Measurements from ENCODE around the gene FGF4. TPM values are rescaled to one million over a fixed set of nuclear protein-coding genes. Genes with fewer than 3 reads are reported as not detected.

Gene FGF4, protein sequence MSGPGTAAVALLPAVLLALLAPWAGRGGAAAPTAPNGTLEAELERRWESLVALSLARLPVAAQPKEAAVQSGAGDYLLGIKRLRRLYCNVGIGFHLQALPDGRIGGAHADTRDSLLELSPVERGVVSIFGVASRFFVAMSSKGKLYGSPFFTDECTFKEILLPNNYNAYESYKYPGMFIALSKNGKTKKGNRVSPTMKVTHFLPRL
- total RNA-seq: not detected
- polyA plus RNA-seq: not detected
- long read RNA-seq, donor 1: 0 reads
- long read RNA-seq, donor 2: 0 reads
- long read RNA-seq, donor 3: 0 reads
- long read RNA-seq, donor 4: 0 reads
- long read RNA-seq, donor 5: 0 reads
- long read RNA-seq, donor 6: 0 reads
- long read RNA-seq, donor 7: 0 reads
- long read RNA-seq, donor 8: 0 reads
- long read RNA-seq, donor 9: 0 reads
- long read RNA-seq, donor 10: 0 reads

DNA sequence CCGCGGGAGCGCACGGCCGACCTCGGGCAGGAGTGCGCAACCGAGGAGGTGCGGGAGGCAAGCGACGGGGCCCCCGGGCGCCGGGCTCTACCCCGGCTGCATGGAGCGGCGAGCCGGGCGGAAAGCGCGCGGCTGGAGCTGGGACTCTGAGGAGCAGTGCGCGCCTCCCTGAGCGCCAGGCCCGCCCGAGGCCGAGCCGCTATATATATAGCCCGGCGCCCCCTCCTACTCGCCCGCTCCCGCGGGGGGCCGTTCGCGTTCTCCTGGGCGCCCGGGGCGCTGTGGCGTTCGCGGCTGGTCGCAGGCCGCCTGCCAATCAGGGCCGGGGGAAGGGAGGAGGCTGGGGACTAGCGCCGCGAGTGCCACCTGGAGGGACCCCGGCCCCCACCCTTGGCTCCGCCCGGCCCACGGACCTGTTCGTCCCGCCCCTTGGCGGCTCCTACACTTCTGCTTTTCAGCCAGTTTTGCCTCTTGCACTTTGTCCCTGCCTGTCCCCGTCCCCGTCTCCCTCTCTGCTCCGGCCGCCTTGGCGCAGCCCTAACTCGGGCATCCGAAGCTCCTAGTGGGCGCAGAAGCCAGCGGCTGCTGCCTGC, at the start of gene FGF4:
Gene FGF4, minus strand, starts transcription at position 179 of the 593 bp plus-strand sequence. CDS start 257 bp downstream, outside the sequence.
- no peak within 1 kb of the TSS for H3K27ac ChIP-seq
- no peaks in the 10 kb centered on the region for H3K36me3 ChIP-seq (replicated peaks in 1 of 2)
- DNase-seq: no peak
- H3K4me3 ChIP-seq: no peak within 1 kb of the TSS
- no peak for TF ChIP-seq POLR2A (IDR thresholded peaks at IDR 0.05)
- TF ChIP-seq, protein P1, sequence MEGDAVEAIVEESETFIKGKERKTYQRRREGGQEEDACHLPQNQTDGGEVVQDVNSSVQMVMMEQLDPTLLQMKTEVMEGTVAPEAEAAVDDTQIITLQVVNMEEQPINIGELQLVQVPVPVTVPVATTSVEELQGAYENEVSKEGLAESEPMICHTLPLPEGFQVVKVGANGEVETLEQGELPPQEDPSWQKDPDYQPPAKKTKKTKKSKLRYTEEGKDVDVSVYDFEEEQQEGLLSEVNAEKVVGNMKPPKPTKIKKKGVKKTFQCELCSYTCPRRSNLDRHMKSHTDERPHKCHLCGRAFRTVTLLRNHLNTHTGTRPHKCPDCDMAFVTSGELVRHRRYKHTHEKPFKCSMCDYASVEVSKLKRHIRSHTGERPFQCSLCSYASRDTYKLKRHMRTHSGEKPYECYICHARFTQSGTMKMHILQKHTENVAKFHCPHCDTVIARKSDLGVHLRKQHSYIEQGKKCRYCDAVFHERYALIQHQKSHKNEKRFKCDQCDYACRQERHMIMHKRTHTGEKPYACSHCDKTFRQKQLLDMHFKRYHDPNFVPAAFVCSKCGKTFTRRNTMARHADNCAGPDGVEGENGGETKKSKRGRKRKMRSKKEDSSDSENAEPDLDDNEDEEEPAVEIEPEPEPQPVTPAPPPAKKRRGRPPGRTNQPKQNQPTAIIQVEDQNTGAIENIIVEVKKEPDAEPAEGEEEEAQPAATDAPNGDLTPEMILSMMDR (IDR thresholded peaks at IDR 0.05): no peak
- 4 to 12% (median 5%) methylated on average over 13 to 66 of the region's 66 CpGs for WGBS, 4 donors
- H3K4me1 ChIP-seq (replicated peaks in 1 of 2): no peaks in the 10 kb centered on the region
- H3K9me3 ChIP-seq (replicated peaks in 1 of 3): no peaks in the 10 kb centered on the region
- intact Hi-C loops (cut with DNase I): no loop called here
- H3K27me3 ChIP-seq: peaks cover 37% of the 10 kb centered on the region

DNA sequence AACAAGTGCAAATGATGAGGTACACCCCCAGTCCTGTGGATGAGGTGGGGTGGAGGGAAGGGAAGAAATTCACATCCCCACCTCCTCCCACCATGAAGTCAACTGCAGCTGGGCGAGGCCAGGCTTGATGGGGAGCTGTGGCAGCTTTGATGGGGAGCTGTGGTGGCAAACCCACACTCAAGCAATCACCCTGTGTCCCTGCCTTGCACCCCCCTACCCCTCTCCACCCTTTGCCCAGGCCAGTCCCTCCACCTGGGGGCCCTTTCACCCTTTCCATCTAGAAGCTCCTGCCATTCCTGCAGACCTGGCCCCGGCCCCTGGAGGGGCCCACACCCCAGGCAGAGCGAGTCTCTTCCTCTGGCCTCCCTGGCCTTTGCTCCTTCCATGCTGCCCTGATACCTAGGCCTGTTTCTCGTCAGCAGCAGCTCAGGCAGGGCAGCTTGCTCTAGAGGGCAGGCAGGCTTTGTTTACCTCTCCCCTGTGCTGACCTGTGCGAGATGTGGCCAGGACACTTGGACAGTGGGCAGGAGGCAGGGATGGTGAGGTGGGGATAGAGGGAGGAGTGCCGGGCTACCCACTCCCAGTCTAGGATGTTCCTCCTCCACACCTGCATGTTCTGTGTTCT, 48.6 kb upstream of the FGF4 start:
- Histone ChIP-seq H3K36me3 (replicated peaks in 1 of 2) (no peaks in the 10 kb centered on the region), H3K4me3 (no peak overlapping the region), H3K9me3 (replicated peaks in 1 of 3) (no peaks in the 10 kb centered on the region), H3K4me1 (replicated peaks in 1 of 2) (no peaks in the 10 kb centered on the region), H3K27ac (no peak overlapping the region), H3K27me3 (peaks cover 27% of the 10 kb centered on the region)
- no peak for DNase-seq
- 68 to 84% (median 75%) methylated on average over 6 of the region's 6 CpGs for WGBS, 4 donors
- TF ChIP-seq, protein P1 (IDR thresholded peaks at IDR 0.05): no peak
- TF ChIP-seq POLR2A (IDR thresholded peaks at IDR 0.05): no peak
- intact Hi-C loops (cut with DNase I): no loop called here

DNA sequence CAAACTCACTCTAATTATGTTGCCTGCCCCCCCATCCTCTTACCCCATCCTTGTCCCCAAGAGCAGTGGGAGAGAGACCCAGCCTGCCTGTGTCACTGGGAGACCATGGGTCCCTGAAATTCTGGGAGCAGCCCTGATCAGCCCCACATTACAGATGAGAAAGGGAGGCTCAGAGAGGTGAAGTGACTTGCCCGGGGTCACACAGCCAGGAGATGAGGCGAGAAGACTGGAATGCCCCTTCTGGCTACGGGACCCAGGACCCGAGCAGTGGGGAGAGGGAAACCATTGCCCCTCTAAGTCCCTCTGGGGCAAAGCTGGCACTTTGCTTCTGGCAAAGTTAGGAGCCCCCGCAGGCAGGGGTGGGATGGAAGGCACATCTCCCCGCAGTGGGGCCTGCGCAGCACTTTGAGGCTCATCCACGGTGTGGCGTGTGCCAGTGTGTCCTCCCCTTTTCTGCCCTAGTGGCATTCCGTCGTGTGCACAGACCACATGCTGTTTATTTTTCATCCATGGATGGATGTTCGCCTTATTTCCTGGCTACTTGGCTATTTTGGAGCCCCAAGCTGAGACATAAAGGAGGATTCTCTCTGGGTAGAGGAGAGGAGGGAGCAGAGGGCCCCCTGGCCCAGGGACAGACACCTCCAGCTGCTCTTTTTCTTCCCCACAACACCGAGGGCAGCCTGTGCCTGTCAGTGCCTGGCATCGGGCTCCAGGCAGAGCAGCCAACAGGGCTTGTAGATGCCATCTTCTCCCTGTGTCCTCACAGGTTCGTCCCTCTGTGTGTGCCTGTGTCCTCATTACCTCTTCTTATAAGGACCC, 47.7 kb upstream of the FGF4 start:
- Histone ChIP-seq H3K9me3 (replicated peaks in 1 of 3) (no peaks in the 10 kb centered on the region), H3K36me3 (replicated peaks in 1 of 2) (no peaks in the 10 kb centered on the region), H3K27ac (no peak overlapping the region), H3K4me1 (replicated peaks in 1 of 2) (no peaks in the 10 kb centered on the region), H3K4me3 (no peak overlapping the region), H3K27me3 (peaks cover 35% of the 10 kb centered on the region)
- WGBS, 4 donors: 68 to 74% (median 73%) methylated on average over 12 to 15 of the region's 15 CpGs
- intact Hi-C loops (cut with DNase I): no loop called here
- no peak for TF ChIP-seq POLR2A (IDR thresholded peaks at IDR 0.05)
- TF ChIP-seq, protein P1 (IDR thresholded peaks at IDR 0.05): no peak
- DNase-seq: no peak
